GM13976 (cell line): ENCODE data around the gene FOXC2.

ENCODE experiments used
- DNase-seq: peaks from one replicate; pipeline ENCODE4 v3.0.0; 2012; ENCODE audit warnings: low spot score
- in situ Hi-C: fragments of 300-500 bp; cut with MboI; formaldehyde crosslinking; loops from one replicate; pipeline ENCODE4 v1.12.0; 2022; ENCODE audit warnings: low sequenced_read_pairs, mixed read lengths, inconsistent platforms; ENCODE audit not compliant: unreplicated experiment
- TF ChIP-seq, protein P1 (sequence below): IDR thresholded peaks from 2 replicates; pipeline ENCODE4 v1.5.1; 2012; ENCODE audit warnings: borderline replicate concordance, mild to moderate bottlenecking; ENCODE audit not compliant: insufficient read depth; ENCODE audit errors: extremely low read depth, missing control alignments, control extremely low read depth

Gene FOXC2

DNA sequence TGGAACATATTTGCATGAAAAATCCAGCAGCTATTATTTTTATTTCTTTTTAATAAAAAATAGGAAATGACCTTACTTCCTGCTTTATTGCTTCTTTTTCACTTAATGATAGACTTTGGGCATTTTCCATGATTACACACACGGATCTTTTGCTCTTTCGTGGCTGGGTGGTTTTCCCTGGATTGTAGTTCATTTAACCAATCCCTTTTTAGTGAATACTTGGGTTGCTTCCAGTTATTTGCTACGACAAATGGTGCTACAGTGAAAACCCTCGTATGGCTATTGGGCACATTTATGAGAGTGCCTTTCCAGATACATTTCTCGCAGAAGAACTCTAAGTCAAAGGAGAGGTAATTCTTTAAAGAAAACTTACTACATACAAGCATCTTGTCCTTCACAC, 50.3 kb downstream of the FOXC2 start:
- DNase-seq: no peak
- TF ChIP-seq, protein P1, sequence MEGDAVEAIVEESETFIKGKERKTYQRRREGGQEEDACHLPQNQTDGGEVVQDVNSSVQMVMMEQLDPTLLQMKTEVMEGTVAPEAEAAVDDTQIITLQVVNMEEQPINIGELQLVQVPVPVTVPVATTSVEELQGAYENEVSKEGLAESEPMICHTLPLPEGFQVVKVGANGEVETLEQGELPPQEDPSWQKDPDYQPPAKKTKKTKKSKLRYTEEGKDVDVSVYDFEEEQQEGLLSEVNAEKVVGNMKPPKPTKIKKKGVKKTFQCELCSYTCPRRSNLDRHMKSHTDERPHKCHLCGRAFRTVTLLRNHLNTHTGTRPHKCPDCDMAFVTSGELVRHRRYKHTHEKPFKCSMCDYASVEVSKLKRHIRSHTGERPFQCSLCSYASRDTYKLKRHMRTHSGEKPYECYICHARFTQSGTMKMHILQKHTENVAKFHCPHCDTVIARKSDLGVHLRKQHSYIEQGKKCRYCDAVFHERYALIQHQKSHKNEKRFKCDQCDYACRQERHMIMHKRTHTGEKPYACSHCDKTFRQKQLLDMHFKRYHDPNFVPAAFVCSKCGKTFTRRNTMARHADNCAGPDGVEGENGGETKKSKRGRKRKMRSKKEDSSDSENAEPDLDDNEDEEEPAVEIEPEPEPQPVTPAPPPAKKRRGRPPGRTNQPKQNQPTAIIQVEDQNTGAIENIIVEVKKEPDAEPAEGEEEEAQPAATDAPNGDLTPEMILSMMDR: no peak
- in situ Hi-C loops: no loop called here

DNA sequence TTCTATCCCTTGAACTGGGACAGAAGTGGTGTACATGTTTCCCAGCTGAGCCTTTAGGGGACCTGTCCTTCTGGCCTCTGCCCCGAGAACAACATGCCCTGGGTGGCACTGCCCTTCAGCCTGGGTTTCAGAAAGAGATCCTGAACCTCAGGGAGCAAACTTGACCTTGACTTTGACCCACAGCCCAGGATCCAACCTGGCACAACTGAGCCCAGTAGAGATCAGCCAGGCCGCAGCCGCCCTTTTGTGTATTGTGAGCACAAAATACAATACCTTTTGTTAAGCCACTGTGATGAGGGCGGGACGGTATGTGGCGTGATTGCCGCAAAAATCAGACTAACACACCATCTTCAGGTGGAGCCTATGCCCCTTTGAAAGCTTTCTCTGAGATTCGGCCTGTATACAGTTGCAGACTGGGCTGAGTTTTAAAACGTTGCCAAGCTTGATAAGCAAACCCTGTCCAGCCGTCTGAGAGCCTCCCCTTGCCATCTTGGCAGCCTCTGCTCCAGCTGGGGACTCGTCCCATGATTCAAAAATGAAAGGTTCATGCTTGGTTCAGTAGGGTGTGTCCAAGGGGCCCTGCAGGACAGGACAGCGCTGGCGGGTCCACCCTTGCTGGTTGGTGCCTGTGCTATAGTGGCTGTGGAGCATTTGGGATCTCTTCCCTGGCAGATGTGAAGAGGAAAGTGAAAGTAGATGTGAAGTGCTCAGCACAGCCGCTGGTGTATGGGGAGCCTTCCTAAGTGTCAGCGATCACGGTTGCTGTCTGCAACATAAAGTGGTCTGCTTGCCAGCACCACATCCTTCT, 52.0 kb downstream of the FOXC2 start:
- TF ChIP-seq, protein P1: no peak
- in situ Hi-C loops: no loop called here
- DNase-seq: no peak
